ENCODE data around the gene CCDC177.

CCDC177 gene

DNA sequence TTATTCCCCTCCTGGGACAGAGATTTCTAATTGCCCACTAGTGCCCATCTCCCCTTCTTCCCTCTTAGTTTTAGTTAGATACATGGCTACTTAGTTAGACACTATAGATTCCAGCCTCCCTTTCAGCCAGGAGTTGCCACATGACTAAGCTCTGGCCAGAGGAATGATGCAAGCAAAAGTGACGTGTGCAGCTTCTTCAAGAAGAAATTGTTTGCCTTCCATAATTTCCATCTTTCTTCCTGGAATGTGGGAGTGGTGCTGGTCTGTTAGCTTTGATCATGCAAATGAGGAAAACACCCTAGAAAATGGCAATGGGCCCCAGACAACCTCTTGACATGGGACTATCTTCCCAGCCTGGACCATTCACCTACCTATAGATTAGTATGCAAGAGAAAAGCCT is 21.4 kb downstream of the CCDC177 start:
- no peak overlapping the region for H3K27ac ChIP-seq
- H3K4me1 ChIP-seq: peaks cover 0 to 5% (median 0%) of the 10 kb centered on the region in 4 donors
- H3K4me3 ChIP-seq: no peak overlapping the region
- TF ChIP-seq, protein P1, sequence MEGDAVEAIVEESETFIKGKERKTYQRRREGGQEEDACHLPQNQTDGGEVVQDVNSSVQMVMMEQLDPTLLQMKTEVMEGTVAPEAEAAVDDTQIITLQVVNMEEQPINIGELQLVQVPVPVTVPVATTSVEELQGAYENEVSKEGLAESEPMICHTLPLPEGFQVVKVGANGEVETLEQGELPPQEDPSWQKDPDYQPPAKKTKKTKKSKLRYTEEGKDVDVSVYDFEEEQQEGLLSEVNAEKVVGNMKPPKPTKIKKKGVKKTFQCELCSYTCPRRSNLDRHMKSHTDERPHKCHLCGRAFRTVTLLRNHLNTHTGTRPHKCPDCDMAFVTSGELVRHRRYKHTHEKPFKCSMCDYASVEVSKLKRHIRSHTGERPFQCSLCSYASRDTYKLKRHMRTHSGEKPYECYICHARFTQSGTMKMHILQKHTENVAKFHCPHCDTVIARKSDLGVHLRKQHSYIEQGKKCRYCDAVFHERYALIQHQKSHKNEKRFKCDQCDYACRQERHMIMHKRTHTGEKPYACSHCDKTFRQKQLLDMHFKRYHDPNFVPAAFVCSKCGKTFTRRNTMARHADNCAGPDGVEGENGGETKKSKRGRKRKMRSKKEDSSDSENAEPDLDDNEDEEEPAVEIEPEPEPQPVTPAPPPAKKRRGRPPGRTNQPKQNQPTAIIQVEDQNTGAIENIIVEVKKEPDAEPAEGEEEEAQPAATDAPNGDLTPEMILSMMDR (IDR thresholded peaks at IDR 0.05): no peak
- H3K9me3 ChIP-seq: no peaks in the 10 kb centered on the region
- no peak for DNase-seq
- H3K36me3 ChIP-seq: no peaks in the 10 kb centered on the region
- intact Hi-C loops (cut with DNase I; ENCODE audit: low total_unique reads): no loop called here
- peaks cover 0 to 51% of the 10 kb centered on the region in 2 donors for H3K27me3 ChIP-seq

DNA sequence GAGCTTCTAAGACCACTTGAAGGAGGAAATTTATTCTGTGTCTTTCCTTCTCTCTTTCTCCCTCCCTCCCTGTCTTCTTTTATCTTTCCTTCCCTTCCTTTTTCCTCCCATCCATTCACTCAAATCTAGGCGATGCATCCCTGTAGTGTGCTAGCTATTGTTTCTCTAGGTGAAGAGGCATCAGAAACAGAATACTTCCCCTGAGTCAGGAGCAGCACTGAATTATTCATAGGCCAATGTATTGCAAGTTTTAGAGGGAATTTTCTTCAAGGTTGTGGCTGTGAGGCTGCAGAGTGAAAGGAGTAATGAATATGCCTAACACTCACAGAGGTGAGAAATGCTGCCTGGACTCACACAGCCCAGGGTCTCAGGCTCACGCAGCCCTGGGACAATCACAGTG is 23.2 kb downstream of the CCDC177 start:
- Histone ChIP-seq H3K9me3 (no peaks in the 10 kb centered on the region), H3K27me3 (peaks cover 0 to 67% of the 10 kb centered on the region in 2 donors), H3K27ac (no peak overlapping the region), H3K36me3 (no peaks in the 10 kb centered on the region), H3K4me3 (no peak overlapping the region), H3K4me1 (peaks cover 0 to 12% (median 3%) of the 10 kb centered on the region in 4 donors)
- intact Hi-C loops (cut with DNase I; ENCODE audit: low total_unique reads): no loop called here
- no peak for DNase-seq
- TF ChIP-seq, protein P1 (IDR thresholded peaks at IDR 0.05): no peak

DNA sequence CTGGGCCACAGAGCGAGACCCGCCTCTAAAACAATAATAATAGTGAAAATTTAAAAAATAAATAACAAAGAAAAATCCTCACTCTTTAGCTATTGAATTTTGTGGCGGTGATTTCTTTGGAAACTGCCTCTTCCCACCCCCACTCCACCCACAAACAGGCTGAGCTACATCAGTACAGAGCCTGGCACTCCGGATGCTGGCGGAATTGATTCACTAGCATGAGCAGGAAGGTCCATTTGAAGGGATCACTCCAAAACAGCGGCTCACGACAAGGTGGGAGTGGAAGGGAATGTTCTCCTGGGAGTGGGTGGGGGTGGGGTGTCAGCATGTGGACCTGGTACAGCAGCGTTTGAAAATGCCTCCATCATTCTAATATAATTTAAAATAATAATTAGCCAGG is 26.1 kb downstream of the CCDC177 start:
- peaks cover 0 to 8% (median 3%) of the 10 kb centered on the region in 4 donors for H3K4me1 ChIP-seq
- no peak overlapping the region for H3K4me3 ChIP-seq
- TF ChIP-seq, protein P1 (IDR thresholded peaks at IDR 0.05): no peak
- H3K27me3 ChIP-seq: peaks cover 0 to 71% of the 10 kb centered on the region in 2 donors
- no peak overlapping the region for H3K27ac ChIP-seq
- H3K36me3 ChIP-seq: no peaks in the 10 kb centered on the region
- DNase-seq: no peak
- intact Hi-C loops (cut with DNase I; ENCODE audit: low total_unique reads): no loop called here
- no peaks in the 10 kb centered on the region for H3K9me3 ChIP-seq

DNA sequence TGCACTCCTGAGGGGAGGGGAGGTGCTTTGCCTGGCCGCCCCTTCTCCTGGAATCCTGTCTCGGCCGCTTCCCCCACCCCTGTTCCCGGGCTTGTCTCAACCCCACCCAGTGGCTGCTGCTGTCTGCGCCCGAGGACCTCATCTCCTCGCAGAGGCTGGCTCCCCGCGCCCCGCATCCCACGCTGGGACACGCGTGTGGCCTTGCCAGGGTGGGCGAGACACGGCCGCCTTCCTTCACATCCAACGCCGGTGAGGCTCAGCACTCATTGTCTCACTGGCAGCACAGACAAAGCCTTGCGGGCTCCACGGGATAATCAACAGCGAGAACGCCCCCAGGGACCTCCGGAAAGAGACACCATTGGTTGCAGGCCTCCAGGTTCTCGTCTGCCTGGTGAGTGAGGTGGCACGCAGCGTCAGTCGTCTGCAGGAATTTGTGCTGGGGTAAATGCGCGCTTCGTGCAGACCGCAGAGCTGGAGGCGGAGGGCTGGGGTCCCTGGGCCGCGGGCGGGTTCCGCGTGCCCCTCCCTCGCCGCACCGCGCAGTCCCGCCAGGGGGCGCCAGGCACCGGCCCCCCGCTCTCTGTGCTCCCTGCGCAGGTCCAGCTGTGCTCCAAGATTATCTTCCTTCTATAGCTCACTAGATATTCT is 26.8 kb downstream of the CCDC177 start:
- intact Hi-C loops (cut with DNase I; ENCODE audit: low total_unique reads): no loop called here
- Histone ChIP-seq H3K4me1 (peaks cover 0 to 8% (median 3%) of the 10 kb centered on the region in 4 donors), H3K27ac (no peak overlapping the region), H3K4me3 (no peak overlapping the region), H3K9me3 (no peaks in the 10 kb centered on the region), H3K27me3 (peaks cover 0 to 69% of the 10 kb centered on the region in 2 donors), H3K36me3 (no peaks in the 10 kb centered on the region)
- TF ChIP-seq, protein P1 (IDR thresholded peaks at IDR 0.05): peak; percentile 7 to 31
- DNase-seq: no peak

DNA sequence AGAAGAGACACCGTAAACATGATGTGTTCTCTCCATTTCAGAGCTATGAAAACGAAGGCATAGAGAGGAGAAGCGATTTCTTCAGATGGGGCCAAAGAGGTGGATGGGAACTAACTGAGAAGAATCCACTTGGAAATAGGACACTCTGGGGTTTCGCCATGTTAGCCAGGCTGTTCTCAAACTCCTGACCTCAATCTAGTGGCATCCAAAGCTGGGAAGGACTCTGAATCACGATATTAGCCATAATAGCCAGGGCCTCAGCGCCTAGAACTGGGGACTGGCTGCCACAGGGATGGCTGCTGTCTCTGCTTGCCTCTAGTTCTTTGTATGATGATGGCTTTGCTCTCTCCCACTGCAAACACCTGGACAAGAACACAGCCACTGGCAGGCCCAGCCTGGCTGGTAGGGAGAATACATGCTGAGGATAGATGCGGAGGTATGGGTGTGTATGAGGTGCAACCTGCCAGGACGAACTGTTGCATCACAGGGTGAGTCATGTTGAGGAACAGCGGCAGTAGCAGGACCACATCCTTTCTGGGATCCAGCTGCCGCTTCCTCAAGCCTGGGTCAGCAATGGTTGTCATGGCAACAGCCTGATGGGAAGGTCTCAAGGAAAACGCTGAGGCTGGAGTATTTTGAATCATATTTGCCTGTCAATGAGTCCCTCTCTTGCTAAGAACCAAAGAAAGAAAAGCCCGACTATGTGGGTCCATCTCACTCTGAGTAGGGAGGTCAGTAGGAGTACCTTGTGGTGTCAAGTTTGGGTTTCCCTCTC is 31.1 kb downstream of the CCDC177 start:
- no peaks in the 10 kb centered on the region for H3K36me3 ChIP-seq
- H3K27me3 ChIP-seq: peaks cover 0 to 35% of the 10 kb centered on the region in 2 donors
- H3K9me3 ChIP-seq: peaks cover 0 to 8% (median 0%) of the 10 kb centered on the region in 3 donors
- intact Hi-C loops (cut with DNase I; ENCODE audit: low total_unique reads): no loop called here
- no peak overlapping the region for H3K27ac ChIP-seq
- DNase-seq: peak in 1 of 2 donors; percentile 64
- H3K4me3 ChIP-seq: no peak overlapping the region
- TF ChIP-seq, protein P1 (IDR thresholded peaks at IDR 0.05): no peak
- H3K4me1 ChIP-seq: peaks cover 0 to 8% (median 3%) of the 10 kb centered on the region in 4 donors
